H1 (cell line): Measurements from ENCODE around the gene ZNF511. TPM values are rescaled to one million over a fixed set of nuclear protein-coding genes. Genes with fewer than 3 reads are reported as not detected.

ENCODE experiments used
- BRCA1 ChIP-seq: IDR thresholded peaks from 2 replicates; pipeline ENCODE4 v1.6.1; 2012; ENCODE audit warnings: low read depth, low read length, improper control_type of control experiment
- EP300 ChIP-seq, 2 experiments: IDR thresholded peaks; 1 replicate in 1 of 2; 2 replicates in 1 of 2; pipeline ENCODE4 v1.6.1; 2011 to 2012; ENCODE audit warnings: low read depth in 2 of 2, low read length in 2 of 2, mild to moderate bottlenecking in 2 of 2, borderline replicate concordance in 1 of 2, inconsistent platforms in 1 of 2, moderate library complexity in 1 of 2
- GABPA ChIP-seq: IDR thresholded peaks from 2 replicates; pipeline ENCODE4 v1.6.1; 2011; ENCODE audit warnings: mild to moderate bottlenecking, low read length, moderate library complexity, borderline replicate concordance; ENCODE audit not compliant: insufficient read depth
- KDM4A ChIP-seq: IDR thresholded peaks from one replicate; pipeline ENCODE4 v1.7.1; 2012; ENCODE audit warnings: low read depth, mild to moderate bottlenecking, moderate library complexity, low read length, inconsistent platforms; ENCODE audit not compliant: severe bottlenecking
- KDM5A ChIP-seq: fragments of 200-600 bp; IDR thresholded peaks from 2 replicates; pipeline ENCODE4 v1.7.1; 2012; ENCODE audit warnings: mild to moderate bottlenecking, low read length, inconsistent platforms, mixed read lengths
- NANOG ChIP-seq: IDR thresholded peaks from 2 replicates; pipeline ENCODE4 v1.6.1; 2011; ENCODE audit warnings: low read length, low read depth, mild to moderate bottlenecking, inconsistent platforms; ENCODE audit not compliant: insufficient read depth, poor library complexity, severe bottlenecking
- SIN3A ChIP-seq, 2 experiments: IDR thresholded peaks in 1 of 2; conservative IDR thresholded peaks in 1 of 2; 2 replicates each; pipeline ENCODE4 v1.6.1; 2011 to 2012; ENCODE audit warnings: low read length in 2 of 2, improper control_type of control experiment in 1 of 2, low read depth in 1 of 2, mild to moderate bottlenecking in 1 of 2
- TEAD4 ChIP-seq: IDR thresholded peaks from 2 replicates; pipeline ENCODE4 v1.6.1; 2012; ENCODE audit warnings: low read depth, low read length, inconsistent platforms, mixed read lengths
- polyA plus RNA-seq, 7 experiments: library from polyadenylated mRNA; depleted of rRNA in 3 of 7; stranded (reverse) in 5 of 7; unstranded in 2 of 7; fragments of >200 nt in 5 of 7; fragments of 200-250 nt in 2 of 7; gene quantifications; 1 replicate in 5 of 7; 2 replicates in 1 of 7; 4 replicates in 1 of 7; pipeline versions ENCODE4 v1.2.1 to v1.2.3, GENCODE V29; 2011 to 2013; ENCODE audit warnings: missing spikeins in 2 of 7, mixed read lengths in 2 of 7
- total RNA-seq: library from RNA; stranded (reverse); fragmentation: NEBNext Ultra II Directional; extraction: Animal tissue kit (Norgen Biotek cat#: 25700); gene quantifications from 2 replicates; pipeline ENCODE4 v1.2.1, GENCODE V29; 2021

The ZNF511 gene
- total and polyA plus RNA-seq, 2 of the 8 experiments (the other 6 are each of a cell fraction or from before 2014, with no cell fraction given), result 55.4 to 71.7 TPM

DNA sequence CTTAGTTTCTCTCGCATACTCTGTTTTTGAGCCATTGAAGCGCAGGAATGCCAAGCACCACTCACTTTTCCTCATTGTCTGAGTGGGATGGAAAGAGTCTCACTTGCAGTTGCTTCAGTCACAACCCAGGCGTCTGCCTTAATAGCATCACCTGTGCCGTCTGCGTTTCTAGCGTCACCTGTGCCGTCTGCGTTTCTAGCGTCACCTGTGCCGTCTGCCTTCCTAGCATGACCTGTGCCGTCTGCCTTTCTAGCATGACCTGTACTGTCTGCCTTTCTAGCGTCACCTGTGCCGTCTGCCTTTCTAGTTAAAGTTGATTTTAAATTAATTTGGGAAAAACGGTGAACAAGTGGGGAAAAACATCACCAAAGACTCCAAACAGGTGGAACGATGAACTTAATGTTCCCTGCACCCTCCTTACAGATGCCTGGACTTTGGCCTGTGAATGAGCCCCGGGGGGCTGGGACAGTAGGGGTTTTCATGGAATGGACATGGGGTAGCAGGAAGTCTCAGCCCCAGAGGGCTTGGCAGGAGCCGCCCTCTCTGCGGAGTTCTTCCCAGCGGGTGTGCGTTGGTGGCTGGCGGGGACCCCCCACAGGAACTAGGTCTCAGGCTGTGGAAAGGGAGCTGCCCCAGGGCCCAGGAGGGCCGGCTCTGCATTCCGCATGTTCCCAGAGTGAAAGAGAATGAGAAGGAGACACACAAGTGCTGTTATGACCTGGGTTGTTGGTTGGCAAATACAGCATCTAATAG, 3.5 kb downstream of the ZNF511 start (continued):
- TF ChIP-seq EP300 (IDR thresholded peaks at IDR 0.05; ENCODE audit: borderline replicate concordance in 1 of 2, low read depth in 2 of 2, low read length in 2 of 2) (no peak), GABPA (no peak), BRCA1 (no peak), NANOG (no peak), SIN3A (conservative IDR thresholded peaks at IDR 0.05 in 1 of 2, IDR thresholded peaks at IDR 0.05 in 1 of 2; ENCODE audit: low read depth in 1 of 2, low read length in 2 of 2) (no peak), TEAD4 (no peak), KDM5A (no peak), KDM4A (no peak)
